Hematopoietic multipotent progenitor cell treated with erythropoietin and hydrocortisone succinate and interleukin-3 and kit ligand, for 4 days (in vitro differentiated cells): ENCODE results near the gene MAGED1.

ENCODE experiments used
- DNase-seq: peaks from one replicate; pipeline ENCODE4 v3.0.0-alpha.2; 2015

MAGED1 gene

GRCh38 chrX:51892921-51893745 is at the start of gene MAGED1:
MAGED1 (plus strand) TSS chrX:51893623; CDS start chrX:51894305, 682 bp downstream.
- DNase-seq = peak; percentile 95

GRCh38 chrX:51847463-51847862 is 46.0 kb upstream of the MAGED1 start:
- DNase-seq = no peak

- peak; percentile 0 for DNase-seq
These were observed 41.8 kb upstream of the MAGED1 start for GRCh38 chrX:51851507-51852085.

GRCh38 chrX:51852096-51852495 is 41.3 kb upstream of the MAGED1 start:
- DNase-seq = no peak

- DNase-seq = no peak
These were observed 40.8 kb upstream of the MAGED1 start for GRCh38 chrX:51852621-51853020.

GRCh38 chrX:51853251-51853650 is 40.2 kb upstream of the MAGED1 start:
- DNase-seq = no peak

GRCh38 chrX:51855698-51856097 is 37.7 kb upstream of the MAGED1 start:
- DNase-seq = no peak

- DNase-seq = no peak
These were observed 36.2 kb upstream of the MAGED1 start for GRCh38 chrX:51857159-51857733.

GRCh38 chrX:51860679-51861078 is 32.7 kb upstream of the MAGED1 start:
- DNase-seq = peak; percentile 44

GRCh38 chrX:51862920-51863319 is 30.5 kb upstream of the MAGED1 start:
- no peak for DNase-seq

GRCh38 chrX:51866210-51866609 is 27.2 kb upstream of the MAGED1 start:
- DNase-seq = no peak

- DNase-seq = no peak
These were observed 25.8 kb upstream of the MAGED1 start for GRCh38 chrX:51867626-51868025.

GRCh38 chrX:51870354-51870753 is 23.1 kb upstream of the MAGED1 start:
- DNase-seq = no peak

GRCh38 chrX:51874123-51874522 is 19.3 kb upstream of the MAGED1 start:
- DNase-seq = no peak

- DNase-seq = no peak
These were observed 17.0 kb upstream of the MAGED1 start for GRCh38 chrX:51876441-51876840.

- DNase-seq = no peak
These were observed 15.4 kb upstream of the MAGED1 start for GRCh38 chrX:51878056-51878455.

- no peak for DNase-seq
These were observed 3.6 kb upstream of the MAGED1 start for GRCh38 chrX:51889851-51890250.

- DNase-seq = no peak
These were observed 2.2 kb upstream of the MAGED1 start for GRCh38 chrX:51891245-51891644.

GRCh38 chrX:51891821-51892551 is 1.4 kb upstream of the MAGED1 start:
- peak; percentile 13 for DNase-seq

GRCh38 chrX:51893931-51894696 is 691 bp downstream of the MAGED1 start:
- DNase-seq = peak; percentile 60

- DNase-seq = peak; percentile 81
These were observed 1.4 kb downstream of the MAGED1 start for GRCh38 chrX:51894697-51895336.

- DNase-seq = no peak
These were observed 3.2 kb downstream of the MAGED1 start for GRCh38 chrX:51896626-51897025.
